Karpas-422 (cell line): Measurements from ENCODE around the gene EFCAB6. TPM values are rescaled to one million over a fixed set of nuclear protein-coding genes. Genes with fewer than 3 reads are reported as not detected.
A peak's percentile ranks its signal among the peaks of the same experiment; 100 is the strongest.

Experiments
- DNase-seq: peaks from one replicate; pipeline ENCODE4 v3.0.0-alpha.2; 2015
- H2AFZ ChIP-seq: fragments of 200-600 bp; sonication (generic); 2 replicates; pipeline ENCODE4 v1.6.1; 2014; ENCODE audit warnings: antibody characterized with exemption, low read length, mixed read lengths
- H3K27ac ChIP-seq: fragments of 200-600 bp; sonication (generic); 2 replicates; pipeline ENCODE4 v1.5.1; 2014; ENCODE audit warnings: mild to moderate bottlenecking, low read length, moderate library complexity
- H3K27me3 ChIP-seq: fragments of 200-600 bp; sonication (generic); 2 replicates; pipeline ENCODE4 v1.6.1; 2014; ENCODE audit warnings: low read length, mixed read lengths
- H3K36me3 ChIP-seq: fragments of 200-600 bp; sonication (generic); 2 replicates; pipeline ENCODE4 v1.6.1; 2014; ENCODE audit warnings: low read length, mixed read lengths; ENCODE audit not compliant: insufficient read depth
- H3K4me1 ChIP-seq: fragments of 200-600 bp; sonication (generic); 2 replicates; pipeline ENCODE4 v1.6.1; 2014; ENCODE audit warnings: mild to moderate bottlenecking, low read length, mixed read lengths
- H3K4me2 ChIP-seq: fragments of 200-600 bp; sonication (generic); 2 replicates; pipeline ENCODE4 v1.6.1; 2014; ENCODE audit warnings: low read length, low read depth, mild to moderate bottlenecking; ENCODE audit not compliant: poor library complexity, severe bottlenecking
- H3K4me3 ChIP-seq: fragments of 200-600 bp; sonication (generic); 2 replicates; pipeline ENCODE4 v1.5.1; 2014; ENCODE audit warnings: mild to moderate bottlenecking, antibody characterized with exemption, low read length, mixed read lengths
- H3K79me2 ChIP-seq: fragments of 200-600 bp; sonication (generic); 2 replicates; pipeline ENCODE4 v1.6.1; 2014; ENCODE audit warnings: mild to moderate bottlenecking, low read length, mixed read lengths
- H3K9ac ChIP-seq: fragments of 200-600 bp; sonication (generic); 2 replicates; pipeline ENCODE4 v1.6.0; 2014; ENCODE audit warnings: low read length
- H3K9me2 ChIP-seq: fragments of 200-600 bp; sonication (generic), shearing (Covaris generic); replicated peaks from 2 replicates; pipeline ENCODE4 v1.6.0; 2014; ENCODE audit warnings: mild to moderate bottlenecking, low read length, moderate library complexity; ENCODE audit not compliant: insufficient read depth
- H3K9me3 ChIP-seq: fragments of 300-700, 200-600 bp; sonication (generic); 2 replicates; pipeline ENCODE4 v1.6.1; 2014; ENCODE audit warnings: low read length, mixed read lengths
- H4K20me1 ChIP-seq: fragments of 200-600 bp; sonication (generic); 2 replicates; pipeline ENCODE4 v1.6.1; 2014; ENCODE audit warnings: mild to moderate bottlenecking, antibody characterized with exemption, low read length, low read depth; ENCODE audit not compliant: insufficient read depth
- total RNA-seq: library from RNA; depleted of rRNA; stranded (reverse); fragments of >200 nt; shearing (Covaris generic); gene quantifications from 2 replicates; pipeline ENCODE4 v1.2.3, GENCODE V29; 2014; ENCODE audit warnings: low replicate concordance

EFCAB6 gene
- total RNA-seq, 1 experiment from 2014 or later: not detected

DNA sequence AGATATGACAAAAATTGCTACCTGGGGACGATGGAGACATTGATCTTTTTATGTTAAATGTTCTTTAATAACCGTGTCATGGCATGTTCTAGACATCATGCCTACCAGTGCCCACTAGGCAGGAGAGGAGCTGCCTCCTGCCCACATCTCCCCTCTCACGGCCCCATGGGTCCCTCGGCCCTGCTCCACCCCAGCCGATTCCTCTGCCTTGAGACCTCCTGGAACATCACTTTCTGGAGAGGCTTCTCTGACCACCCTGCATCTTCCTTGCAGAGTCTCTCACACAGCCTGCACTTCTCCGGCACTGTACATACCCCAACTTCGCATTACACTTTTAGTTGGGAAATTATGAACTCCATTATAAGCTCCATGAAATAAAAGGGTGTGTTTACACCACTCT, 16.8 kb downstream of the EFCAB6 start:
- Histone ChIP-seq H3K4me1 (peaks cover 8% of the 10 kb centered on the region), H2AFZ (no peak overlapping the region), H4K20me1 (no peaks in the 10 kb centered on the region), H3K9me3 (no peaks in the 10 kb centered on the region), H3K79me2 (no peaks in the 10 kb centered on the region), H3K4me3 (no peak overlapping the region), H3K27me3 (no peaks in the 10 kb centered on the region), H3K9ac (no peak overlapping the region), H3K36me3 (no peaks in the 10 kb centered on the region), H3K9me2 (no peaks in the 10 kb centered on the region), H3K4me2 (no peak overlapping the region), H3K27ac (no peak overlapping the region)
- no peak for DNase-seq

DNA sequence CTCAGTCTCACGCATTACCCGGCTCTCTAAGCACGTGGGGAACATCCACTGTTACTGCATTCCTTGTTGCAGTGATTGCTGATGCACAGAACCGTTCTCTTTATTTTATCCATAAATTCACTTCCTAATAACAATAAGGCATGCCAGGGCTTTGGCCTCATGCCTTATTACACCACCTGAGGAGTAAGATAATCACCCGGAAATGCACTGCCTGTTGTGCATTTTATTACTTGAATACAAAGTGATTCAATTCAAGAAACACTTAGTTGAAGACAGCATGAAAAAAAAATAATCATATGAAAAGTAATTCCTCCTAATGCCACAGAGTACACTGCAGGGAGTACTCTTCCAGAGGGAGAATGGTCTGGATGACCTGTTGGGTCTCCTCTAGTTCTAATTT, 19.2 kb downstream of the EFCAB6 start:
- H3K4me1 ChIP-seq: no peaks in the 10 kb centered on the region; the same call in 1 of the 2 replicates
- no peaks in the 10 kb centered on the region for H3K36me3 ChIP-seq
- H3K27ac ChIP-seq: no peak overlapping the region
- H3K4me2 ChIP-seq: no peak overlapping the region
- no peaks in the 10 kb centered on the region for H3K9me3 ChIP-seq
- no peaks in the 10 kb centered on the region for H3K9me2 ChIP-seq
- H3K79me2 ChIP-seq: no peaks in the 10 kb centered on the region
- H4K20me1 ChIP-seq: no peaks in the 10 kb centered on the region
- H3K27me3 ChIP-seq: no peaks in the 10 kb centered on the region
- DNase-seq: no peak
- H3K4me3 ChIP-seq: no peak overlapping the region
- H2AFZ ChIP-seq: no peak overlapping the region
- no peak overlapping the region for H3K9ac ChIP-seq

DNA sequence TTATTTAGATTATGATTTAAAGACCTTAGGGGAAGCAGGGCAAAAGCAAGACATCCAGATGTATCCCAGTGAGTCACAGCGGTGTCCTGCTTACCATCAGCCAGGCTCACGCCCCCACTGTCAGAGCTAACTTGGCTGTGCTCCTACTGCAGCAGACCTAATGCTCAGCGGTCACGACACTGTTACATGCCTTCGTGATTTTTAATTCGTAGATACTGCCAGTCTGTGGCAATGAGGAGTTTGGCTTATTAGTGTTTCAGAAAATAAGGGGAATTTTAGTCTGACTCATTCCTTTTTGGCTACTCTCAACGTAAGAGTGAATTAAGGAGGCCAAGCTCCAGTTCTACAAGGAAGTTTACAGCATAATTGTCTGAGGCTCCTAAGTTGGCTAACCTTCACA, 22.7 kb downstream of the EFCAB6 start:
- H3K27me3 ChIP-seq: no peaks in the 10 kb centered on the region
- H3K4me3 ChIP-seq: no peak overlapping the region
- H3K36me3 ChIP-seq: no peaks in the 10 kb centered on the region
- DNase-seq: no peak
- no peak overlapping the region for H3K27ac ChIP-seq
- no peaks in the 10 kb centered on the region for H4K20me1 ChIP-seq
- H2AFZ ChIP-seq: no peak overlapping the region
- no peak overlapping the region for H3K9ac ChIP-seq
- no peaks in the 10 kb centered on the region for H3K4me1 ChIP-seq
- H3K9me3 ChIP-seq: no peaks in the 10 kb centered on the region
- no peaks in the 10 kb centered on the region for H3K79me2 ChIP-seq
- H3K4me2 ChIP-seq: no peak overlapping the region
- H3K9me2 ChIP-seq: no peaks in the 10 kb centered on the region

DNA sequence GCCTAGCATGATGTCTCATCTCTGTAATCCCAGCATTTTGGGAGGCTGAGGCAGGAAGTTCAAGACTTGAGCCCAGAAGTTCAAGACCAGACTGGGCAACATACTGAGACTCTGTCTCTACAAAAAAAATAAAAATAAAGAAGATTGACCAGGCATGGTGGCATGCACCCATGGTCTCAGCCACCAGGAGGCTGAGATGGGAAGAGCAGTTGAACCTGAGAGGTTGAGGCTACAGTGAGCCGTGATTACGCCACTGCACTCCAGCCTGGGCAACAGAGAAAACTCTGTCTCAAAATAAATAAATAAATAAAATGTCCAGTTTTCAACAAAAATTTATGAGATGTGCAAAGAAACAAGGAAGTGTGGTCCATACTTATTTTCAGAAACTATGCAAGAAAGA, 28.3 kb downstream of the EFCAB6 start:
- no peak overlapping the region for H3K9ac ChIP-seq
- H3K4me1 ChIP-seq: no peaks in the 10 kb centered on the region
- no peaks in the 10 kb centered on the region for H3K9me3 ChIP-seq
- no peaks in the 10 kb centered on the region for H3K27me3 ChIP-seq
- H3K4me3 ChIP-seq: no peak overlapping the region
- no peak overlapping the region for H3K27ac ChIP-seq
- no peaks in the 10 kb centered on the region for H3K9me2 ChIP-seq
- no peaks in the 10 kb centered on the region for H3K36me3 ChIP-seq
- no peak overlapping the region for H3K4me2 ChIP-seq
- H3K79me2 ChIP-seq: no peaks in the 10 kb centered on the region
- no peak overlapping the region for H2AFZ ChIP-seq
- no peaks in the 10 kb centered on the region for H4K20me1 ChIP-seq
- DNase-seq: peak; percentile 54

DNA sequence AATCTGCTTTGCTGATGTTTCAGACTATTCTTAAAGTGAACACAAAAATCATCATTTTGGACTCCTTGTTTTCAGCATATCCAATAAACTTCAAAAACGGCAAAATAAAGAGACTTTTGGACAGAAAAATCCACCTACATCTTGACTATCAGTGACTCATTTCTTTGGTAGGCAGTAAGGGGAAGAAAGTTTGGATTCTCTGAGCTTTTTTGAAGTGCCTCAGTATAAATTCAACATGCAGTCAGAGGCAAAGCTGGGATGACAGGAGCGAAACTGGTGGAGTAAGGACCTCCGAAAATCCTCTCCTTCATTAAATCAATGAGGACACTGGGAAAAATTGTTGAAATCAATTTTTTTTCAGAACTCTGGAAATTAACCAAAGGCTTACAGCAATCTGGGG, 29.7 kb downstream of the EFCAB6 start:
- Histone ChIP-seq H3K4me3 (no peak overlapping the region), H3K9me3 (no peaks in the 10 kb centered on the region), H3K79me2 (no peaks in the 10 kb centered on the region), H3K9me2 (no peaks in the 10 kb centered on the region), H3K9ac (no peak overlapping the region), H4K20me1 (no peaks in the 10 kb centered on the region), H3K27ac (no peak overlapping the region), H3K27me3 (no peaks in the 10 kb centered on the region), H3K4me2 (no peak overlapping the region), H3K4me1 (no peaks in the 10 kb centered on the region), H2AFZ (no peak overlapping the region), H3K36me3 (no peaks in the 10 kb centered on the region)
- no peak for DNase-seq

DNA sequence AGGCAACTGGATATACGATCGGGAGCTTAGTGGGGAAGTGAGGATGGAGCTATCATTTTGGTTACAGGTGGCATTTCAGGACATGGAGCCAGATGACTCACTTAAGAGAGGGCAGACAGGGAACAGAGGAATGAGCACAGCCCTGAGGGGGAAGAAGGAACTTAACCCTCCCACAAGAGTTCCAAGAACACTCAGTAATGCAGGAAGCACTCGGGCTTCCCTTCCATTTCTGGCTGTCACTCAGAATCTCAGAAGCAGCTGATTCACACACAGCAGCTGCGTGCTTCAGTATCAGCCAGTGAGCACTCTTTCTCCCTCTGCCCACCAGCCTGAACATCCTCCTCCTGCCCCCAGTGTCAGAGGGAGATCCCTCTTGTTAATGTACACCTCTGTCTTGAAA, 34.8 kb downstream of the EFCAB6 start:
- no peaks in the 10 kb centered on the region for H3K9me3 ChIP-seq
- H3K79me2 ChIP-seq: no peaks in the 10 kb centered on the region
- no peak overlapping the region for H3K27ac ChIP-seq
- no peak overlapping the region for H3K9ac ChIP-seq
- no peaks in the 10 kb centered on the region for H3K27me3 ChIP-seq
- no peak overlapping the region for H3K4me2 ChIP-seq
- no peaks in the 10 kb centered on the region for H3K4me1 ChIP-seq
- no peaks in the 10 kb centered on the region for H3K36me3 ChIP-seq
- H4K20me1 ChIP-seq: no peaks in the 10 kb centered on the region
- H3K4me3 ChIP-seq: no peak overlapping the region
- no peaks in the 10 kb centered on the region for H3K9me2 ChIP-seq
- no peak for DNase-seq
- H2AFZ ChIP-seq: no peak overlapping the region

DNA sequence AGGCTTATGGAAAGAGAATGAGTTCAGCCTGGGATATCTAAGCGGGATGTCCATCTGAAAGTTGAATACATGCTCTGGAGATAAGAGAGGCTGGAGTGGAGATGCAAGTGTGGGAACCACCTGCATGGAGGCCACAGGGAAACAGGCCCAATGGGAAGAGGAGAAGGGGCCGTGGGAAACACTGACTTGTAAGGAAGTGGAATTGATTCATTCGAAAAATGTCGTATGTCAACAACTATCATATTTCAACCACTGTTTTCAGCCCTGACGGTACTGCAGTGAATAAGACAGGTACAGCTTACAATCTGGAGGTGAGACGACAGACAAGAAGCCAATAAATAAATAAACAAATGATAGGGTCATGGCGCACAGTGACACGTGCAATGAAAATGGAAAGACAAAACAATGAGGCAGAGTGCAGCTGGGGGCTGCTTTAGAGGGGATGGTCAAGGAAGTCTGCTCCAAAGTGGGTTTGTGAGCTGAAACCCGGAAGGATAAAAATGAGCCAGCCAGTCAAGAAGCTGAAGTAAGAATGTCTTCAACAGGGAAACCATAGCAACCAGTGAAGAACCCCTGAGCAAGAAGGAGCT, 35.9 kb downstream of the EFCAB6 start:
- no peak overlapping the region for H3K9ac ChIP-seq
- H3K79me2 ChIP-seq: no peaks in the 10 kb centered on the region
- no peaks in the 10 kb centered on the region for H4K20me1 ChIP-seq
- H3K36me3 ChIP-seq: no peaks in the 10 kb centered on the region
- no peak overlapping the region for H3K27ac ChIP-seq
- no peaks in the 10 kb centered on the region for H3K9me2 ChIP-seq
- no peaks in the 10 kb centered on the region for H3K27me3 ChIP-seq
- H3K4me3 ChIP-seq: no peak overlapping the region
- DNase-seq: no peak
- no peak overlapping the region for H3K4me2 ChIP-seq
- H2AFZ ChIP-seq: no peak overlapping the region
- H3K9me3 ChIP-seq: no peaks in the 10 kb centered on the region
- no peaks in the 10 kb centered on the region for H3K4me1 ChIP-seq

DNA sequence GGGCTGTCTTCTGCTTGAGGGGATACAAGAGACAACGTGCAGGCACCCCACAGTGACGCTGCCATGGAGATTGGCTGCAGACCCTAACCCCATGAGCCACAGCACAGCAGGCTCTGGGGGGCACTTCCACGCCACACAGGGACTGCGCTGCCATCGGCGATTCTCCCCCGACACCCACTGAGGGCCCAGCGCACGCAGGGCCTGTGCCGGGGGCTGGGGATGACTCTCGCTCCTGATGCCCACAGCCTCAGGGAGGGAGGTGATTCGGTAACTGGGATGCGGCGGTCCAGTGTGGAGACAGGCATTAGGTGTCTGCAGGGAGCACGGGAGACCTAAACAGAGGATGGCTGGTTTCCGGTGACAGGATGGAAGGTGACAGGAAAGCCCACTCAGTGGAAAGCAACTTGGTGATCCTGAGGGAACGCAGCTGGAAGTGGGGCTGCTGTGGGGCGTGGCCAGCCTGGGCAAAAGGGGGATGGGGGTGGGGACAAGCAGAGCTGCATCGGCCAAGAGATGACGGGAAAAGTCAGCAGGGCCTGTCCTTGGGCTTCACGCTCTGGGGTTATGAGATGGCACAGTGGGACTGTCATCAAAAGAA, 37.7 kb downstream of the EFCAB6 start:
- Histone ChIP-seq H3K27ac (no peak overlapping the region), H3K9me2 (no peaks in the 10 kb centered on the region), H4K20me1 (no peaks in the 10 kb centered on the region), H2AFZ (no peak overlapping the region), H3K9ac (no peak overlapping the region), H3K36me3 (no peaks in the 10 kb centered on the region), H3K79me2 (no peaks in the 10 kb centered on the region), H3K27me3 (no peaks in the 10 kb centered on the region), H3K4me2 (no peak overlapping the region), H3K4me3 (no peak overlapping the region), H3K9me3 (no peaks in the 10 kb centered on the region), H3K4me1 (no peaks in the 10 kb centered on the region)
- no peak for DNase-seq
